Middle frontal gyrus (tissue), 1 donor: Measurements from ENCODE around the gene SPEM2.
"Not testable (repeated sequence)": the region's sequence is repeated elsewhere in the genome, so short reads cannot be mapped to it uniquely, and the experiment has no call there.

Source experiments
- DNase-seq: peaks from one replicate; pipeline ENCODE4 v3.0.0-alpha.2; 2015; ENCODE audit warnings: low spot score; ENCODE audit errors: extremely low spot score

The SPEM2 gene

GRCh38 chr17:7442142-7442541, 16.7 kb downstream of the SPEM2 start:
- DNase-seq, result no peak

GRCh38 chr17:7443499-7444485, 18.4 kb downstream of the SPEM2 start:
- no peak for DNase-seq

- DNase-seq, result peak; percentile 31
Measured at GRCh38 chr17:7444682-7445618, 19.5 kb downstream of the SPEM2 start, which contains the start of gene CHRNB1. TSS of gene CHRNB1 (plus strand) at chr17:7445061. CDS start at chr17:7445128, 67 bp downstream.

- DNase-seq, result no peak
Measured at GRCh38 chr17:7445619-7445968, 20.2 kb downstream of the SPEM2 start.

- no peak for DNase-seq
Measured at GRCh38 chr17:7448461-7448860, 23.0 kb downstream of the SPEM2 start.

- DNase-seq, result no peak
Measured at GRCh38 chr17:7459961-7460545, 34.6 kb downstream of the SPEM2 start.

- no peak for DNase-seq
Measured at GRCh38 chr17:7460850-7461660, 35.6 kb downstream of the SPEM2 start.

GRCh38 chr17:7462474-7463371, 37.3 kb downstream of the SPEM2 start:
- DNase-seq, result no peak

- no peak for DNase-seq
Measured at GRCh38 chr17:7463372-7463846, 38.0 kb downstream of the SPEM2 start.

- DNase-seq, result no peak
Measured at GRCh38 chr17:7464081-7464480, 38.7 kb downstream of the SPEM2 start.

- DNase-seq, result no peak
Measured at GRCh38 chr17:7465597-7466275, 40.3 kb downstream of the SPEM2 start.

GRCh38 chr17:7466318-7466638, 40.9 kb downstream of the SPEM2 start:
- no peak for DNase-seq

GRCh38 chr17:7466639-7467341, 41.4 kb downstream of the SPEM2 start:
- DNase-seq, result no peak

- no peak for DNase-seq
Measured at GRCh38 chr17:7467498-7467897, 42.1 kb downstream of the SPEM2 start.

GRCh38 chr17:7468290-7468689, 42.9 kb downstream of the SPEM2 start:
- DNase-seq, result no peak

- no peak for DNase-seq
Measured at GRCh38 chr17:7468804-7469389, 43.5 kb downstream of the SPEM2 start.

GRCh38 chr17:7469843-7470242, 44.4 kb downstream of the SPEM2 start:
- DNase-seq, result not testable (repeated sequence)

GRCh38 chr17:7470457-7470973, 45.1 kb downstream of the SPEM2 start:
- DNase-seq, result not testable (repeated sequence)
